ENCODE measurements around the gene RPTOR. TPM values are rescaled to one million over a fixed set of nuclear protein-coding genes. Genes with fewer than 3 reads are reported as not detected.
"Not testable (repeated sequence)": the region's sequence is repeated elsewhere in the genome, so short reads cannot be mapped to it uniquely, and the experiment has no call there.

RPTOR gene
- total RNA-seq, 3 donors from 2014 or later, result 21.4 to 27.5 (median 23.6) TPM

DNA sequence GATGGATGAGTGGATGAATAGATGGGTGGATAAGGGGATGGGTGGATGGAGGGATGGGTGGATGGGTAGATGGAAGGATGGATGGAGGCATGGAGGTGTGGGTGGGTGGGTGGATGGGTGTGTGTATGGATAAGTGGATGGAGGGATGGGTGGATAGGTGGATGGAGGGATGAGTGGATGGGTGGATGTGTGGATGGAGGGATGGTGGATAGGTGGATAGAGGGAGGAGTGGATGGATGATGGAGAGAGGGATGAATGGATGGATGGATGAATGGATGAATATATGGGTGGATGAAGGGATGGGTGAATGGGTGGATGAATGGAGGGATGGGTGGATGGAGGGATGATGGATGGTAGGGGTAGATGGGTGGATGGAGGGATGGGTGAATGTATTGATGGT is 40.7 kb upstream of the RPTOR start:
- H3K4me3 ChIP-seq, result no peak overlapping the region
- no peaks in the 10 kb centered on the region for H3K27me3 ChIP-seq
- no peaks in the 10 kb centered on the region for H3K36me3 ChIP-seq
- no peak overlapping the region for H3K27ac ChIP-seq
- no peaks in the 10 kb centered on the region for H3K9me3 ChIP-seq
- DNase-seq (ENCODE audit: low spot score in 2 of 2), result no peak
- no peaks in the 10 kb centered on the region for H3K4me1 ChIP-seq
- TF ChIP-seq POLR2A (IDR thresholded peaks at IDR 0.05) (no peak), POLR2AphosphoS5 (IDR thresholded peaks at IDR 0.05) (no peak)
- TF ChIP-seq, protein P1, sequence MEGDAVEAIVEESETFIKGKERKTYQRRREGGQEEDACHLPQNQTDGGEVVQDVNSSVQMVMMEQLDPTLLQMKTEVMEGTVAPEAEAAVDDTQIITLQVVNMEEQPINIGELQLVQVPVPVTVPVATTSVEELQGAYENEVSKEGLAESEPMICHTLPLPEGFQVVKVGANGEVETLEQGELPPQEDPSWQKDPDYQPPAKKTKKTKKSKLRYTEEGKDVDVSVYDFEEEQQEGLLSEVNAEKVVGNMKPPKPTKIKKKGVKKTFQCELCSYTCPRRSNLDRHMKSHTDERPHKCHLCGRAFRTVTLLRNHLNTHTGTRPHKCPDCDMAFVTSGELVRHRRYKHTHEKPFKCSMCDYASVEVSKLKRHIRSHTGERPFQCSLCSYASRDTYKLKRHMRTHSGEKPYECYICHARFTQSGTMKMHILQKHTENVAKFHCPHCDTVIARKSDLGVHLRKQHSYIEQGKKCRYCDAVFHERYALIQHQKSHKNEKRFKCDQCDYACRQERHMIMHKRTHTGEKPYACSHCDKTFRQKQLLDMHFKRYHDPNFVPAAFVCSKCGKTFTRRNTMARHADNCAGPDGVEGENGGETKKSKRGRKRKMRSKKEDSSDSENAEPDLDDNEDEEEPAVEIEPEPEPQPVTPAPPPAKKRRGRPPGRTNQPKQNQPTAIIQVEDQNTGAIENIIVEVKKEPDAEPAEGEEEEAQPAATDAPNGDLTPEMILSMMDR (IDR thresholded peaks at IDR 0.05), result no peak
- intact Hi-C loops (cut with DNase I; ENCODE audit: low total_unique reads), result no loop called here

DNA sequence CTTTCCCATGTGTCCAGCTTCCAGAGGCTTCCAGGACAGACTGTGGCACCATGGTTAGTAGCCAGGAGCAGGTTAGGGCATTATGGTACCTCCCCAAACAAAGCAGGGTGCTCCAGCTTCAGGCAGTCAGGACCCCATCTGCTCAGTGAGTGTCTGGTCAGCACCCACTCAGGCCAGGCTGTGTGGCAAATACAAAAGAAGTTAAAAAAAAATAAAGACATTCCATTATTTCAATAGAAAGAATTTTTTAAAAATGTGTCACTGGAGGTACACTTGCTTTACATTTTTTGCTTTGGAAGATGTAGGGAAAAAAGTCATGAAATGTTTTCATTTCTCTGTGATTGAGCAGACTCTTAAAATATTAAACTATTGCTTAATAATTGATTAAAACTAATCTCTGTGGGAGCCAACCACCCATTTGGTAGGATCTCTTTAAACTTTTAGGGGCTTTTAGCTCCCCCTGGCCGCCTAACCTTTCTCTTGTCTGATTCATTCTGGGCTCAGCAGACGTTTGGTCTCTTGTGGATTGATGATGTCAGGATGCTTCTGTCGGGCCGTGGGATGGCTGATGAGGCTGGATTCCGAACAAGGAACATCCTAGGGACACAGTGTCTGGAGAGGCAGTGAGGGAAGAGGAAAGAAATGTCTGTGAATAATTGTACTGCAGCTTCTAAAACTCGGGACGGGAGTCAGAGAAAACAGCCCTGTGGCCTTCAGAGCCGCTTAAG is 39.8 kb upstream of the RPTOR start:
- DNase-seq (ENCODE audit: low spot score in 2 of 2), result no peak
- intact Hi-C loops (cut with DNase I; ENCODE audit: low total_unique reads), result no loop called here
- Histone ChIP-seq H3K4me1 (no peaks in the 10 kb centered on the region), H3K27me3 (no peaks in the 10 kb centered on the region), H3K27ac (no peak overlapping the region), H3K4me3 (no peak overlapping the region), H3K36me3 (no peaks in the 10 kb centered on the region), H3K9me3 (no peaks in the 10 kb centered on the region)
- no peak for TF ChIP-seq POLR2A (IDR thresholded peaks at IDR 0.05)
- TF ChIP-seq, protein P1 (IDR thresholded peaks at IDR 0.05), result no peak
- TF ChIP-seq POLR2AphosphoS5 (IDR thresholded peaks at IDR 0.05), result no peak

DNA sequence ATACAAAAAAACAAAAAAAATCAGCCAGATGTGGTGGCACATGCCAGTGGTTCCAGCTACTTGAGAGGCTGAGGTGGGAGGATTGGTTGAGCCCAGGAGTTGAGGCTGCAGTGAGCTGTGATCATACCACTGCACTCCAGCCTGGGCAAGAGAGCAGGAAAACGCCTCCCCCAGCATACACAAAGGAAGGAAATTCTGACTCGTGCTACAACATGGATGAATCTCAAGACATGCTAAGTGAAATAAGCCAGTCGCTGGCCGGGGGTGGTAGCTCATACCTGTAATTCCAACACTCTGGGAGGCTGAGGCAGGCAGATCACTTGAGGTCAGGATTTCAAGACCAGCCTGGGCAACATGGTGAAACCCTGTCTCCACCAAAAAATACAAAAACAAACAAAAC is 37.5 kb upstream of the RPTOR start:
- DNase-seq (ENCODE audit: low spot score in 2 of 2); H3K27me3 ChIP-seq; H3K9me3 ChIP-seq; H3K4me3 ChIP-seq; H3K4me1 ChIP-seq; intact Hi-C loops (cut with DNase I; ENCODE audit: low total_unique reads); H3K27ac ChIP-seq; H3K36me3 ChIP-seq: not testable (repeated sequence)

DNA sequence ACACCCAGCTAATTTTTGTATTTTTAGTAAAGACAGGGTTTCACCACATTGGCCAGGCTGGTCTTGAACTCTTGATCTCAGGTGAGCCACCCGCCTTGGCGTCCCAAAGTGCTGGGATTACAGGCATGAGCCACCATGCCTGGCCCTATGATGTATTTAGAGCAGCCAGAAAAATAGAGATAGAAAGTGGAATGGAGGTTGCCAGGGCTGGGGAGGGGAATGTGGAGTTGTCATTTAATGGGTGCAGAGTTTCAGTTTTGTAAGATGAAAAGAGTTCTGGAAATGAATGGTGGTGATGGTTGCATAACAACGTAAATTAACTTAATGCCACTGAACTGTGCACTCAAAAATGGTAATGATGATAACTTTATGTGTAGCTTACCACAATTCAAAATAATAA is 36.7 kb upstream of the RPTOR start:
- no peak for TF ChIP-seq POLR2AphosphoS5 (IDR thresholded peaks at IDR 0.05)
- TF ChIP-seq, protein P1 (IDR thresholded peaks at IDR 0.05), result no peak
- TF ChIP-seq POLR2A (IDR thresholded peaks at IDR 0.05), result no peak
- intact Hi-C loops (cut with DNase I; ENCODE audit: low total_unique reads), result no loop called here

DNA sequence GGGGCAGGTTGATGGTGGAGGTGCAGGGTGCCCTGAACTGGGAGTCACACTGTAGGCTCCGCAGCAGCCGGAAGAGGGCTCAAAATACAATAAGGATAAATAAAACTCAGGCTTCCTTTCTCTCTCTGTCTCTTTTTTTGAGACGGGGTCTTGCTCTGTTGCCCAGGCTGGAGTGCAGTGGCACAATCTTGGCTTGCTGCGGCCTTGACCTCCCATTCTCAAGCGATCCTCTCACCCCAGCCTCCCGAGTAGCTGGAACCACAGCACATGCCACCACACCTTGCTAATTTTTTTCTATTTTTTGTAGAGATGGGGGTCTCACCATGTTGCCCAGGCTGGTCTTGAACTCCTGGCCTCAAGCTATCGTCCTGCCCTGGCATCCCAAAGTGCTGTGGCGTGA is 35.3 kb upstream of the RPTOR start:
- Histone ChIP-seq H3K4me3 (no peak overlapping the region), H3K4me1 (no peaks in the 10 kb centered on the region), H3K9me3 (no peaks in the 10 kb centered on the region), H3K36me3 (no peaks in the 10 kb centered on the region), H3K27ac (no peak overlapping the region), H3K27me3 (no peaks in the 10 kb centered on the region)
- no peak for TF ChIP-seq POLR2AphosphoS5 (IDR thresholded peaks at IDR 0.05)
- no peak for TF ChIP-seq POLR2A (IDR thresholded peaks at IDR 0.05)
- TF ChIP-seq, protein P1 (IDR thresholded peaks at IDR 0.05), result no peak
- DNase-seq (ENCODE audit: low spot score in 2 of 2), result no peak
- intact Hi-C loops (cut with DNase I; ENCODE audit: low total_unique reads), result no loop called here

More for the DNA sequence above, 36.7 kb upstream of the RPTOR start:
- DNase-seq (ENCODE audit: low spot score in 2 of 2), result no peak
- H3K4me1 ChIP-seq, result no peaks in the 10 kb centered on the region
- no peaks in the 10 kb centered on the region for H3K9me3 ChIP-seq
- no peaks in the 10 kb centered on the region for H3K36me3 ChIP-seq
- H3K27ac ChIP-seq, result no peak overlapping the region
- H3K27me3 ChIP-seq, result no peaks in the 10 kb centered on the region
- H3K4me3 ChIP-seq, result no peak overlapping the region
